H1 (cell line): ENCODE results near the gene MYL3. TPM values are rescaled to one million over a fixed set of nuclear protein-coding genes. Genes with fewer than 3 reads are reported as not detected.

Source experiments
- CTCF ChIA-PET: fragments of 300-600 bp; sonication (Branson Sonifier 250); formaldehyde crosslinking; loops from one replicate; lab custom pipeline; 2021; ENCODE audit not compliant: partially characterized antibody; lab: Charles Lee
- POLR2A ChIA-PET: fragments of 300-600 bp; sonication (Branson Sonifier 250); formaldehyde crosslinking; loops from one replicate; lab custom pipeline; 2021; ENCODE audit warnings: inconsistent platforms; ENCODE audit not compliant: partially characterized antibody; lab: Charles Lee
- DNase-seq, 2 experiments: peaks; one replicate each; pipeline versions ENCODE4 v3.0.0 to v3.0.0-alpha.2; 2010 to 2022; ENCODE audit warnings: low spot score in 2 of 2, low read depth in 1 of 2, mixed read lengths in 1 of 2
- FAIRE-seq: peaks from 2 replicates; lab custom pipeline; 2011; peaks lifted over from hg19 to GRCh38; lab: Jason Lieb, UNC
- H2AFZ ChIP-seq: 2 replicates; pipeline ENCODE4 v1.8.1; 2012; ENCODE audit warnings: low read length, inconsistent platforms
- H2AK5ac ChIP-seq: 2 replicates; pipeline ENCODE4 v1.6.1; 2013; ENCODE audit warnings: low read depth, low read length
- H2BK120ac ChIP-seq: replicated peaks from 2 replicates; pipeline ENCODE3; 2013; ENCODE audit warnings: low read depth, low read length, inconsistent platforms
- H2BK12ac ChIP-seq: 2 replicates; pipeline ENCODE4 v1.6.1; 2013; ENCODE audit warnings: low read depth, low read length
- H2BK15ac ChIP-seq: 2 replicates; pipeline ENCODE4 v1.6.1; 2013; ENCODE audit warnings: low read length
- H2BK20ac ChIP-seq: 2 replicates; pipeline ENCODE4 v1.6.1; 2013; ENCODE audit warnings: low read length
- H2BK5ac ChIP-seq: 2 replicates; pipeline ENCODE4 v1.6.1; 2013; ENCODE audit warnings: low read depth, low read length
- H3K14ac ChIP-seq: 2 replicates; pipeline ENCODE4 v1.6.1; 2013; ENCODE audit warnings: inconsistent platforms; ENCODE audit not compliant: insufficient read length
- H3K18ac ChIP-seq: 2 replicates; pipeline ENCODE4 v1.6.1; 2013; ENCODE audit warnings: low read length; ENCODE audit errors: extremely low read depth
- H3K23ac ChIP-seq: 2 replicates; pipeline ENCODE4 v1.6.1; 2013; ENCODE audit warnings: inconsistent platforms; ENCODE audit not compliant: insufficient read length
- H3K23me2 ChIP-seq: 2 replicates; pipeline ENCODE4 v1.6.1; 2013; ENCODE audit warnings: low read depth, low read length
- H3K27ac ChIP-seq: 2 replicates; pipeline ENCODE4 v1.6.1; 2011; ENCODE audit warnings: low read depth, low read length, inconsistent platforms
- H3K27me3 ChIP-seq, 4 experiments: replicated peaks in 1 of 4; 1 replicate in 1 of 4; 2 replicates in 3 of 4; pipeline versions ENCODE4 v1.6.1 to v1.8.1; 2011 to 2013; ENCODE audit warnings: low read length in 3 of 4, mild to moderate bottlenecking in 3 of 4, inconsistent platforms in 2 of 4, mixed read lengths in 2 of 4, moderate library complexity in 1 of 4; ENCODE audit not compliant: control insufficient read depth in 3 of 4, insufficient read depth in 3 of 4; ENCODE audit errors: extremely low read depth in 1 of 4
- H3K36me3 ChIP-seq, 4 experiments: 2 replicates each; pipeline versions ENCODE4 v1.6.1 to v1.8.1; 2011 to 2013; ENCODE audit warnings: mild to moderate bottlenecking in 4 of 4, low read length in 3 of 4, moderate library complexity in 2 of 4, control low read depth in 1 of 4, inconsistent platforms in 1 of 4; ENCODE audit not compliant: insufficient read depth in 4 of 4, control insufficient read depth in 2 of 4
- H3K4ac ChIP-seq: replicated peaks from 2 replicates; pipeline ENCODE3; 2013; ENCODE audit warnings: low read length, low read depth, mixed read lengths, inconsistent platforms; ENCODE audit not compliant: insufficient read length
- H3K4me1 ChIP-seq, 4 experiments: replicated peaks in 1 of 4; 1 replicate in 1 of 4; 2 replicates in 3 of 4; pipeline versions ENCODE4 v1.6.1 to v1.8.1; 2011 to 2013; ENCODE audit warnings: low read length in 3 of 4, inconsistent platforms in 2 of 4, mixed read lengths in 1 of 4; ENCODE audit not compliant: insufficient read depth in 4 of 4, control insufficient read depth in 3 of 4
- H3K4me2 ChIP-seq, 2 experiments: 2 replicates each; pipeline versions ENCODE4 v1.6.1 to v1.8.1; 2011 to 2013; ENCODE audit warnings: low read depth in 2 of 2, low read length in 2 of 2, control low read depth in 1 of 2, inconsistent platforms in 1 of 2, mild to moderate bottlenecking in 1 of 2; ENCODE audit not compliant: insufficient read depth in 1 of 2
- H3K4me3 ChIP-seq, 4 experiments: fragments of 200-600, 300-600 bp in 1 of 4; sonication (generic), shearing (Covaris generic), sonication (Bioruptor Twin) in 1 of 4; 2 replicates each; pipeline versions ENCODE4 v1.5.1 to v1.8.1; 2011 to 2016; ENCODE audit warnings: low read length in 4 of 4, low read depth in 3 of 4, control low read depth in 2 of 4, inconsistent platforms in 2 of 4, mild to moderate bottlenecking in 2 of 4, mixed read lengths in 1 of 4, moderate library complexity in 1 of 4; ENCODE audit not compliant: insufficient read depth in 2 of 4; ENCODE audit errors: extremely low read depth in 1 of 4
- H3K56ac ChIP-seq: replicated peaks from 2 replicates; pipeline ENCODE3; 2013; ENCODE audit warnings: low read depth, mild to moderate bottlenecking, mixed read lengths, low read length, inconsistent platforms; ENCODE audit not compliant: insufficient read length
- H3K79me1 ChIP-seq: 2 replicates; pipeline ENCODE4 v1.6.1; 2013; ENCODE audit warnings: low read depth, low read length, control low read depth
- H3K79me2 ChIP-seq, 2 experiments: 2 replicates each; pipeline versions ENCODE4 v1.6.1 to v1.8.1; 2012 to 2013; ENCODE audit warnings: low read length in 2 of 2, mild to moderate bottlenecking in 2 of 2, inconsistent platforms in 1 of 2; ENCODE audit not compliant: insufficient read depth in 2 of 2, control insufficient read depth in 1 of 2
- H3K9ac ChIP-seq, 4 experiments: replicated peaks in 1 of 4; 1 replicate in 1 of 4; 2 replicates in 3 of 4; pipeline versions ENCODE4 v1.6.1 to v1.8.1; 2011 to 2013; ENCODE audit warnings: low read depth in 3 of 4, low read length in 3 of 4, control low read depth in 2 of 4, mild to moderate bottlenecking in 2 of 4, moderate library complexity in 2 of 4, inconsistent platforms in 1 of 4; ENCODE audit errors: extremely low read depth in 1 of 4
- H3K9me3 ChIP-seq, 2 experiments: 2 replicates each; pipeline versions ENCODE4 v1.6.1 to v1.8.1; 2012 to 2013; ENCODE audit warnings: mild to moderate bottlenecking in 2 of 2, moderate library complexity in 2 of 2, control low read depth in 1 of 2, inconsistent platforms in 1 of 2, low read depth in 1 of 2, low read length in 1 of 2, mixed read lengths in 1 of 2; ENCODE audit not compliant: insufficient read depth in 2 of 2
- H4K20me1 ChIP-seq, 2 experiments: replicated peaks in 1 of 2; 2 replicates each; pipeline versions ENCODE3 to v1.8.1; 2011 to 2013; ENCODE audit warnings: inconsistent platforms in 2 of 2, low read length in 2 of 2, mild to moderate bottlenecking in 1 of 2; ENCODE audit not compliant: insufficient read depth in 2 of 2, control insufficient read depth in 1 of 2
- H4K5ac ChIP-seq: 2 replicates; pipeline ENCODE4 v1.6.1; 2013; ENCODE audit warnings: low read length, low read depth, mixed read lengths, inconsistent platforms; ENCODE audit not compliant: insufficient read length
- H4K8ac ChIP-seq: 2 replicates; pipeline ENCODE4 v1.8.0; 2013; ENCODE audit warnings: mild to moderate bottlenecking, moderate library complexity, low read length, inconsistent platforms; ENCODE audit not compliant: insufficient read depth; ENCODE audit errors: extremely low read depth
- H4K91ac ChIP-seq: replicated peaks from 2 replicates; pipeline ENCODE3; 2013; ENCODE audit warnings: low read length, mixed read lengths, inconsistent platforms; ENCODE audit not compliant: insufficient read length
- CBX5 ChIP-seq: fragments of 300-800, 300-1000 bp; sonication (generic); IDR thresholded peaks from 2 replicates; pipeline ENCODE4 v1.7.1; 2016; ENCODE audit warnings: antibody characterized with exemption, low read length, low read depth
- CBX8 ChIP-seq: fragments of 300-800, 300-1000 bp; sonication (generic); IDR thresholded peaks from 2 replicates; pipeline ENCODE4 v1.7.1; 2016; ENCODE audit warnings: low read depth, low read length, borderline replicate concordance
- CHD2 ChIP-seq: IDR thresholded peaks from 2 replicates; pipeline ENCODE4 v1.6.1; 2012; ENCODE audit warnings: low read length, improper control_type of control experiment
- EGR1 ChIP-seq: IDR thresholded peaks from 2 replicates; pipeline ENCODE4 v1.6.1; 2011; ENCODE audit warnings: low read depth, low read length, borderline replicate concordance
- FOSL1 ChIP-seq: IDR thresholded peaks from 2 replicates; pipeline ENCODE4 v1.6.1; 2011; ENCODE audit warnings: mild to moderate bottlenecking, low read depth, low read length, moderate library complexity; ENCODE audit not compliant: insufficient read depth
- KDM4A ChIP-seq: IDR thresholded peaks from one replicate; pipeline ENCODE4 v1.7.1; 2012; ENCODE audit warnings: low read depth, mild to moderate bottlenecking, moderate library complexity, low read length, inconsistent platforms; ENCODE audit not compliant: severe bottlenecking
- MAFK ChIP-seq: IDR thresholded peaks from 2 replicates; pipeline ENCODE4 v1.6.1; 2012; ENCODE audit warnings: low read depth, mild to moderate bottlenecking, improper control_type of control experiment, low read length
- PHF8 ChIP-seq: fragments of 200-600 bp; sonication (generic); conservative IDR thresholded peaks from 2 replicates; pipeline ENCODE4 v1.7.1; 2012; ENCODE audit warnings: low read depth, mild to moderate bottlenecking, inconsistent platforms, low read length, moderate library complexity
- RNF2 ChIP-seq: fragments of 200-900, 300-1000 bp; sonication (generic); IDR thresholded peaks from 2 replicates; pipeline ENCODE4 v1.7.1; 2016; ENCODE audit warnings: borderline replicate concordance, low read depth, mild to moderate bottlenecking, antibody characterized with exemption, low read length; ENCODE audit not compliant: poor library complexity, severe bottlenecking; ENCODE audit errors: missing control alignments
- SAP30 ChIP-seq: fragments of 300-600 bp; sonication (generic); IDR thresholded peaks from 2 replicates; pipeline ENCODE4 v1.7.1; 2012; ENCODE audit warnings: low read length, moderate library complexity, mild to moderate bottlenecking, inconsistent platforms; ENCODE audit not compliant: insufficient read depth, insufficient replicate concordance
- SIN3A ChIP-seq, 2 experiments: IDR thresholded peaks in 1 of 2; conservative IDR thresholded peaks in 1 of 2; 2 replicates each; pipeline ENCODE4 v1.6.1; 2011 to 2012; ENCODE audit warnings: low read length in 2 of 2, improper control_type of control experiment in 1 of 2, low read depth in 1 of 2, mild to moderate bottlenecking in 1 of 2
- SP1 ChIP-seq: IDR thresholded peaks from 2 replicates; pipeline ENCODE4 v1.6.1; 2011; ENCODE audit warnings: low read depth, low read length
- SRF ChIP-seq: IDR thresholded peaks from 2 replicates; pipeline ENCODE4 v1.6.1; 2011; ENCODE audit warnings: mild to moderate bottlenecking, low read depth, low read length, moderate library complexity
- TAF7 ChIP-seq: optimal IDR thresholded peaks from 2 replicates; pipeline ENCODE3; 2011; ENCODE audit warnings: low read depth, mild to moderate bottlenecking, inconsistent platforms, low read length, moderate library complexity, borderline replicate concordance
- WGBS, 2 experiments: shearing (Covaris generic) in 1 of 2; methylation state at CpG; one replicate each; pipeline versions ENCODE4 v1.1.6 to v1.1.7; 2013 to 2015; ENCODE audit warnings: low lambda C conversion rate in 2 of 2, mixed read lengths in 2 of 2, inconsistent platforms in 1 of 2, low coverage in 1 of 2, missing lambda C conversion rate in 1 of 2; ENCODE audit not compliant: insufficient replicate concordance in 2 of 2, insufficient coverage in 1 of 2, insufficient read length in 1 of 2; ENCODE audit errors: extremely low coverage in 1 of 2, missing lambda C conversion rate in 1 of 2; 5-methylcytosine and 5-hydroxymethylcytosine counted together
- polyA plus RNA-seq, 7 experiments: library from polyadenylated mRNA; depleted of rRNA in 3 of 7; stranded (reverse) in 5 of 7; unstranded in 2 of 7; fragments of >200 nt in 5 of 7; fragments of 200-250 nt in 2 of 7; gene quantifications; 1 replicate in 5 of 7; 2 replicates in 1 of 7; 4 replicates in 1 of 7; pipeline versions ENCODE4 v1.2.1 to v1.2.3, GENCODE V29; 2011 to 2013; ENCODE audit warnings: missing spikeins in 2 of 7, mixed read lengths in 2 of 7
- total RNA-seq: library from RNA; stranded (reverse); fragmentation: NEBNext Ultra II Directional; extraction: Animal tissue kit (Norgen Biotek cat#: 25700); gene quantifications from 2 replicates; pipeline ENCODE4 v1.2.1, GENCODE V29; 2021

MYL3 gene
- total and polyA plus RNA-seq, 2 of the 8 experiments (the other 6 are each of a cell fraction or from before 2014, with no cell fraction given) = 0.06 TPM; not detected in 1

DNA sequence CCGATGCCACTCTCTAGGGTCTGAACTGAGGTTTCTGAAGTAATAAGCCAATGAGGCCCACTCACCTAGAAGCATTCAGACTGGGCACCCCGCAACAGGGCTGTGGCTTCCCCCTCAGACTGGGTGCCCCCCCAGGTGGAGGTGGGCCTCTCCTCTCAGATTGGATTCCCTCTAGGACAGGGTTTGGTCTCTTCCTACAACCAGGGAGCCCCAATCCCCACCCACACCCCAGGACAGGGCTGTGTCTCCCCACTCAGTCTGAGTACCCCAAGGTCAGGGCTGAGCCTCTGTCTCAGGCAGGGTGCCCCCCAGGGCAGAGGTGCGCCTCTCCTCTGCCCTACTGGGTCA, 41.9 kb upstream of the MYL3 start:
- Histone ChIP-seq H4K91ac (no peak overlapping the region), H4K8ac (no peak overlapping the region), H3K9ac (no peak overlapping the region), H3K27me3 (no peaks in the 10 kb centered on the region; a peak in 2 of 7 replicates), H2BK120ac (no peak overlapping the region), H3K4ac (no peak overlapping the region), H2BK12ac (no peak overlapping the region), H3K79me1 (no peaks in the 10 kb centered on the region; the same call in 1 of the 2 replicates), H3K14ac (no peak overlapping the region), H2AK5ac (no peak overlapping the region), H4K20me1 (peaks cover 0 to 5% of the 10 kb centered on the region in 2 experiments), H3K79me2 (no peaks in the 10 kb centered on the region), H3K4me2 (no peak overlapping the region), H2BK15ac (no peak overlapping the region), H4K5ac (no peak overlapping the region), H3K23me2 (no peaks in the 10 kb centered on the region; the same call in 1 of the 2 replicates), H3K4me3 (no peak overlapping the region), H2BK5ac (no peak overlapping the region), H3K4me1 (peaks cover 0 to 3% (median 1%) of the 10 kb centered on the region in 4 experiments; a peak in 2 of 7 replicates), H3K23ac (no peak overlapping the region), H2BK20ac (no peak overlapping the region), H3K27ac (no peak overlapping the region), H3K56ac (no peak overlapping the region), H3K9me3 (no peaks in the 10 kb centered on the region), H2AFZ (no peak overlapping the region), H3K18ac (no peak overlapping the region), H3K36me3 (no peaks in the 10 kb centered on the region)
- DNase-seq (no peak), FAIRE-seq (no peak)
- ChIA-PET POLR2A (interaction anchor here (0.8 to 1.0 kb wide), 2 partner anchors 14 to 105 kb away, joined by 3 read pairs; no protein-coding TSS in a partner anchor), CTCF (interaction anchor here (0.8 to 2.4 kb wide), 3 partner anchors 10 to 56 kb away, joined by 3 to 8 read pairs (median 4); no protein-coding TSS in a partner anchor)
- WGBS, 2 experiments = 100% methylated on average over 1 of the region's 3 CpGs; no CpG with 5 or more reads in 1 of the 2 experiments
- no peak for TF ChIP-seq RNF2
- no peak for TF ChIP-seq CHD2
- no peak for TF ChIP-seq PHF8
- TF ChIP-seq KDM4A = no peak
- TF ChIP-seq SIN3A (conservative IDR thresholded peaks at IDR 0.05 in 1 of 2, IDR thresholded peaks at IDR 0.05 in 1 of 2; ENCODE audit: low read depth in 1 of 2, low read length in 2 of 2) = no peak
- TF ChIP-seq EGR1 = no peak
- TF ChIP-seq TAF7 = no peak
- TF ChIP-seq SAP30 = no peak
- TF ChIP-seq CBX8 = no peak
- TF ChIP-seq FOSL1 = no peak
- TF ChIP-seq SP1 = no peak
- no peak for TF ChIP-seq CBX5
- no peak for TF ChIP-seq SRF
- TF ChIP-seq MAFK = no peak
